ENCODE data around the gene DNAJC5. TPM values are rescaled to one million over a fixed set of nuclear protein-coding genes. Genes with fewer than 3 reads are reported as not detected.

The DNAJC5 gene
- total RNA-seq, 2 experiments from 2014 or later, result 21.4 to 22.5 TPM

DNA sequence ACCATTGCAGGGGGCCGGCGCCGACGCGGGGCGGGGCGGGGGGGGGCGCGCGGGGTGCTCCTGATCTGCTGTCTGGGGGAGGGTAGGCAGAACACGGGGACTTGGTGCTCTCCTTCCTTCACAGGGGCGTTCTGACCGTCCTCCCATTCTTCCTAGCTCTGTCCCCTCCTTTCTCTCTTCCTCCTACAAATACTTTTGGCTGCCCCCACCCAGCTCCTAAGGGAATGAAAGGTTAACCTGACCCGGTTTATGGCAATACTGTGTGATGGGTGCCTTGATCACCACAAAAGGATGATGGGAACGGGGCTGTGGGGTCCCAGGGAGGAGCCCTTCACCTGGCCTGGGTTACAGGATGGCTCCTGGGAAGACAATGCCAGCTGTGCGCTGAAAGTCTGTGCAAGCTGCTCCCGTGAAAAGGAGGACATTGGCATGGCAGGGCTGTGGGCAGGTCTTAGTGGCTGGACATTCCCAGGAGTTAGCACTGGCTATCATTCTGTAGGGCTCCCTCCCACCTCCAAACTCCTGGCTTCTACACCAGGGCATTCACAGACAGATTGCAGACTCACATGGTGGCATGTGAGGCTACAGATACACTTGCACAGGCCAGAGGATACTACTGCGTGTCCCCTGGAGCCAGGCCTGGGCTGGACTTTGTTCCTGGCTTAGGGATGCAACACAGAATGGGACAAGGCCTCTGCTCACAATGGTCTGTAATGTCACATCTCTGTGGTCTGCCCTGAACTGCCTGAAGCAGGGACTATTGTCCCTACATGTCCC lies 31.7 kb upstream of the DNAJC5 start:
- DNase-seq (no peak), ATAC-seq (ENCODE audit: poor library complexity) (no peak)
- Mint-ChIP-seq H3K27me3 (no peaks in the 10 kb centered on the region), H3K9me3 (no peaks in the 10 kb centered on the region), H3K4me1 (ENCODE audit: low read depth) (peaks cover 37% of the 10 kb centered on the region), H3K4me3 (peak overlapping the region; percentile 97), H3K36me3 (ENCODE audit: low read depth) (peaks cover 27% of the 10 kb centered on the region), H3K27ac (peak overlapping the region; percentile 85)
- peaks cover 0 to 7% of the 10 kb centered on the region in 2 experiments for H3K9me3 ChIP-seq (ENCODE audit: control insufficient read depth in 1 of 2, insufficient read depth in 1 of 2, low read length in 2 of 2)
- peaks cover 48% of the 10 kb centered on the region for H3K4me1 ChIP-seq (ENCODE audit: insufficient read depth, low read length)
- peak overlapping the region; percentile 78 to 89 for H3K27ac ChIP-seq (ENCODE audit: low read depth in 1 of 2, low read length in 2 of 2)
- H3K4me3 ChIP-seq (ENCODE audit: low read length), result peak overlapping the region; percentile 98
- no peaks in the 10 kb centered on the region for H3K27me3 ChIP-seq (ENCODE audit: control insufficient read depth in 1 of 2, insufficient read depth in 2 of 2, low read length in 2 of 2)
- POLR2A ChIA-PET, result interaction anchor here (0.7 to 3.0 kb wide), 17 partner anchors 8 to 326 kb away, joined by 3 to 25 read pairs (median 6); partner anchors contain the start of genes ARFRP1, DNAJC5, LIME1 and PRPF6
- CTCF ChIA-PET, result interaction anchor here (0.6 to 3.5 kb wide), 11 partner anchors 77 to 325 kb away, joined by 3 to 16 read pairs (median 6); partner anchors contain the start of genes ARFRP1, PRPF6, RTEL1 and ZGPAT
- peaks cover 9% of the 10 kb centered on the region for H3K36me3 ChIP-seq (ENCODE audit: insufficient read depth, low read length)
- TF ChIP-seq, protein P1, sequence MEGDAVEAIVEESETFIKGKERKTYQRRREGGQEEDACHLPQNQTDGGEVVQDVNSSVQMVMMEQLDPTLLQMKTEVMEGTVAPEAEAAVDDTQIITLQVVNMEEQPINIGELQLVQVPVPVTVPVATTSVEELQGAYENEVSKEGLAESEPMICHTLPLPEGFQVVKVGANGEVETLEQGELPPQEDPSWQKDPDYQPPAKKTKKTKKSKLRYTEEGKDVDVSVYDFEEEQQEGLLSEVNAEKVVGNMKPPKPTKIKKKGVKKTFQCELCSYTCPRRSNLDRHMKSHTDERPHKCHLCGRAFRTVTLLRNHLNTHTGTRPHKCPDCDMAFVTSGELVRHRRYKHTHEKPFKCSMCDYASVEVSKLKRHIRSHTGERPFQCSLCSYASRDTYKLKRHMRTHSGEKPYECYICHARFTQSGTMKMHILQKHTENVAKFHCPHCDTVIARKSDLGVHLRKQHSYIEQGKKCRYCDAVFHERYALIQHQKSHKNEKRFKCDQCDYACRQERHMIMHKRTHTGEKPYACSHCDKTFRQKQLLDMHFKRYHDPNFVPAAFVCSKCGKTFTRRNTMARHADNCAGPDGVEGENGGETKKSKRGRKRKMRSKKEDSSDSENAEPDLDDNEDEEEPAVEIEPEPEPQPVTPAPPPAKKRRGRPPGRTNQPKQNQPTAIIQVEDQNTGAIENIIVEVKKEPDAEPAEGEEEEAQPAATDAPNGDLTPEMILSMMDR (IDR thresholded peaks at IDR 0.05), result no peak
- intact Hi-C loops (cut with DNase I, micrococcal nuclease), result loop anchor here in 1 of 2 experiments (5.0 to 10.0 kb wide), 2 partner anchors 76 to 208 kb away; partner anchors contain the start of genes RTEL1 and STMN3

DNA sequence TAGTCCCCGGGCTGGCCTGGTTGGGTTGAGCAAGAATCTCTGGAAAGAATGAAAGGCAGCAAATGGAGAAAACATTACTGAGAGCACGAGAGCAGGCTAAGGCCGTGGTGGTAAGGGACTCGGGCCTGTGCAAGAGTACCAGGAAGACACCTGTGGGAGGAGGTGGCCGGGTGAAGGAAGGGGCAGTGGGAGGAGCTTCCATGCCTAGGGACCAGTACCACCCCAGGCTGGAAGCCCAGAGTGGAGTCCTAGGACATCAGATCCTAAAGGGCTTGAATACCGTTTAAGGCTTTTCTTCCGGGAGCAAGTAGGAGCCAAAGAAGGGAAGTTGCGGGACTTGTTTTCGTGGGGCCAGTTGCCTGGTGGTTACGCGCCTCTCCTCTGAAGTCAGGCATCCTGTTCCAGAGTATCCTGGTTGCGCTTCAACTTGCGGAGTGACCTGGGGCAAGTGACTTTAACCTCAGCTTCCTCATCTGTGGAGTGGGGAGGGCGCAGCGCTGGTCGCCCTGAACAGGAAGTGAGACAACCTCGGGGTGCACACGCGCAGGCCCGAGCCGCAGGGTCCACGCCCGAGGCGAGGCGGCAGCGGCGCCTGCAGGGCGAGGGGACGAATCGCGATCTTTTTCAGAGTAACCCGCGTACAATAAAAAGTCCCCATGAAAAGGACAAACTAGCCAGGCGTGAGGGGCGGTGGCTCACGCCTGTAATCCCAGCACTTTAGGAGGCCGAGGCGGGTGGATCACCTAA lies 31.0 kb upstream of the DNAJC5 start:
- peaks cover 40% of the 10 kb centered on the region for H3K4me1 ChIP-seq (ENCODE audit: insufficient read depth, low read length)
- H3K27ac Mint-ChIP-seq, result peak overlapping the region; percentile 85

More for the DNA sequence above, 31.0 kb upstream of the DNAJC5 start:
- peak overlapping the region; percentile 78 to 89 for H3K27ac ChIP-seq (ENCODE audit: low read depth in 1 of 2, low read length in 2 of 2)
- TF ChIP-seq, protein P1 (IDR thresholded peaks at IDR 0.05), result peak; percentile 86
- CTCF ChIA-PET, result interaction anchor here (0.6 to 3.5 kb wide), 16 partner anchors 30 to 326 kb away, joined by 3 to 16 read pairs (median 4); partner anchors contain the start of genes ARFRP1, LIME1, PRPF6 and RTEL1
- ATAC-seq (ENCODE audit: poor library complexity) (peak; percentile 65), DNase-seq (peak; percentile 61 to 94 (median 77))
- POLR2A ChIA-PET, result interaction anchor here (0.7 to 3.0 kb wide), 21 partner anchors 9 to 343 kb away, joined by 3 to 25 read pairs (median 6); partner anchors contain the start of genes ARFRP1, DNAJC5, LIME1 and PPDPF
- H3K27me3 ChIP-seq (ENCODE audit: control insufficient read depth in 1 of 2, insufficient read depth in 2 of 2, low read length in 2 of 2), result no peaks in the 10 kb centered on the region
- no peaks in the 10 kb centered on the region for H3K27me3 Mint-ChIP-seq
- peaks cover 32% of the 10 kb centered on the region for H3K36me3 Mint-ChIP-seq (ENCODE audit: low read depth)
- peaks cover 15% of the 10 kb centered on the region for H3K36me3 ChIP-seq (ENCODE audit: insufficient read depth, low read length)
- H3K4me3 Mint-ChIP-seq, result peak overlapping the region; percentile 97
- H3K9me3 Mint-ChIP-seq, result no peaks in the 10 kb centered on the region
- peaks cover 32% of the 10 kb centered on the region for H3K4me1 Mint-ChIP-seq (ENCODE audit: low read depth)
- H3K9me3 ChIP-seq (ENCODE audit: control insufficient read depth in 1 of 2, insufficient read depth in 1 of 2, low read length in 2 of 2), result peaks cover 0 to 7% of the 10 kb centered on the region in 2 experiments
- intact Hi-C loops (cut with DNase I, micrococcal nuclease), result loop anchor here (1.0 to 10.0 kb wide), 10 partner anchors 31 to 326 kb away; partner anchors contain the start of genes ARFRP1 (in 2 of the 2), RTEL1 (in 2 of the 2), DNAJC5 (in 1 of the 2) and STMN3 (in 1 of the 2)
- peak overlapping the region; percentile 98 for H3K4me3 ChIP-seq (ENCODE audit: low read length)
